HUES64 (cell line): ENCODE results near the gene GIMAP4.
"Not testable (repeated sequence)": the region's sequence is repeated elsewhere in the genome, so short reads cannot be mapped to it uniquely, and the experiment has no call there.

ENCODE experiments used
- H3K27ac ChIP-seq: 2 replicates; pipeline ENCODE4 v1.7.0; 2013; ENCODE audit warnings: low read depth, low read length, inconsistent platforms
- H3K27me3 ChIP-seq: 2 replicates; pipeline ENCODE4 v1.6.1; 2013; ENCODE audit warnings: mild to moderate bottlenecking, low read length; ENCODE audit not compliant: insufficient read depth
- H3K36me3 ChIP-seq: 2 replicates; pipeline ENCODE4 v1.6.1; 2013; ENCODE audit warnings: mild to moderate bottlenecking, low read length; ENCODE audit not compliant: insufficient read depth
- H3K4me1 ChIP-seq: 2 replicates; pipeline ENCODE4 v1.6.1; 2013; ENCODE audit warnings: mild to moderate bottlenecking, low read length, moderate library complexity; ENCODE audit not compliant: insufficient read depth
- H3K4me3 ChIP-seq: 2 replicates; pipeline ENCODE4 v1.5.1; 2013; ENCODE audit warnings: mild to moderate bottlenecking, low read length, moderate library complexity
- H3K9ac ChIP-seq: 2 replicates; pipeline ENCODE4 v1.6.1; 2013; ENCODE audit warnings: mild to moderate bottlenecking, low read depth, low read length
- H3K9me3 ChIP-seq: 2 replicates; pipeline ENCODE4 v1.6.1; 2013; ENCODE audit warnings: low read depth, low read length; ENCODE audit not compliant: insufficient read depth
- WGBS: fragments of 150-250, 120-280 bp; methylation state at CpG from one replicate; pipeline ENCODE4 v1.1.7; 2013; ENCODE audit warnings: missing lambda C conversion rate; 5-methylcytosine and 5-hydroxymethylcytosine counted together

The GIMAP4 gene

GRCh38 chr7:150614426-150614825 lies 47.2 kb downstream of the GIMAP4 start:
- H3K36me3 ChIP-seq, H3K4me1 ChIP-seq, H3K4me3 ChIP-seq, H3K27ac ChIP-seq, H3K27me3 ChIP-seq, H3K9me3 ChIP-seq, H3K9ac ChIP-seq: not testable (repeated sequence)
- 90% methylated on average over 1 of the region's 1 CpG for WGBS

GRCh38 chr7:150615221-150615755 lies 48.1 kb downstream of the GIMAP4 start:
- not testable (repeated sequence) for H3K4me3 ChIP-seq, H3K27me3 ChIP-seq, H3K9ac ChIP-seq, H3K9me3 ChIP-seq, H3K4me1 ChIP-seq, H3K27ac ChIP-seq, H3K36me3 ChIP-seq
- 90% methylated on average over 5 of the region's 5 CpGs for WGBS

DNA sequence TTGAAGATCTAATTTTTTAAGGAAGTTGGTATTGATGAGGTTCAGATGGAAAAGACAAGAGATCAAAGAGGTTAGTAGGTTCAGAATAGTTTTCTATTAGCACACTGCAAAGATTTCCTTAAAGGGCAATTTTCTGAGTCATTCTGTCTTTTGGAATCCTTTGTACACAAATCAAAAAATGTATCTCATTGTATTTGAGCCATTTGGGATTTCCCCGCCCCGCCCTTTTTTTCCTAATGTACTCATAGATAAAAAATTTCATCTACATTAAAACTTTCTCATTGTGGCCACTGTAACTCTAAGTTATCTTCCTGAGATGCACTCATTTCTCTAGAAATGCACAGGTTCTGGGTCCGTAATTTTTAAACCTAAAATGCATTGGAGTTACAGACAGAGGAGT lies 52.9 kb downstream of the GIMAP4 start:
- H3K27ac ChIP-seq = no peak overlapping the region
- no peaks in the 10 kb centered on the region for H3K36me3 ChIP-seq
- H3K4me3 ChIP-seq = no peak overlapping the region
- WGBS = 95% methylated on average over 3 of the region's 3 CpGs
- peaks cover 4% of the 10 kb centered on the region; the same call in 1 of the 2 replicates for H3K27me3 ChIP-seq
- H3K4me1 ChIP-seq = no peaks in the 10 kb centered on the region
- H3K9me3 ChIP-seq = no peaks in the 10 kb centered on the region
- no peak overlapping the region for H3K9ac ChIP-seq

DNA sequence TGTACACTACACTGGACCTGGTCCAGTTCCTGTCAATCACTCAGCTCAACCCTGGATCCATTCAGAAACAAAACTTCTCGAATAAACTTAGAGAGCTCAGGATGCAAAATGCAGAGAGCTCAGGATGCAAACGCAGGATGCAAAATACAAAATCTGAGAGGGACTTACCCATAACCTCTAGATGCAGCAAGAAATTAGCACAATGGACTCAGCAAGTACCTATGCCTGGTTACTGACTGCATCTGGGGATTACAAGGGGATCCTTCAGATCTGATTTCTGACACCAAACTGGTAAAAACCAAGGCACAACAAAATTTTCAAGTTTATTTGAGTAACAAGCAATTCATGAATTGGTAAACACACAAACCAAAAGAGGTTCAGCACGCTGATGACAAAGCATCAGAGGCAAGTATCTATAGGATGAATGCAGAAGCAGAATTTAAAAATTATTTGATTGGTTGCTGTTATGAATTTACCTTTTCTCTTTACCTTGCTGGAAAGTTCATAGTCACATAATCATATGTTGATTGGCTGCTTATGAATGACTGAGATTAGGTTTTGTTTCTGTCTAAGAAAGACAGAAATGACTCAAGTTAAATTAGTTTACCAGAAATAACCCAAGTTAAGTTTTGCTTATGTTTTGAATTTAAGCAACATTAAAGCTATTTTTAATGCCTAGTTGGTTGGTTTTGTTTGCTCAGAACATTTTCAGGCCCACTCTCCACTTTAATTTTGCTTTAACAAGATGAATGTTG lies 53.6 kb downstream of the GIMAP4 start:
- 80% methylated on average over 3 of the region's 3 CpGs for WGBS
- Histone ChIP-seq H3K4me1 (no peaks in the 10 kb centered on the region), H3K27ac (no peak overlapping the region), H3K36me3 (no peaks in the 10 kb centered on the region), H3K4me3 (no peak overlapping the region), H3K9ac (no peak overlapping the region), H3K27me3 (peaks cover 4% of the 10 kb centered on the region; the same call in 1 of the 2 replicates), H3K9me3 (no peaks in the 10 kb centered on the region)

DNA sequence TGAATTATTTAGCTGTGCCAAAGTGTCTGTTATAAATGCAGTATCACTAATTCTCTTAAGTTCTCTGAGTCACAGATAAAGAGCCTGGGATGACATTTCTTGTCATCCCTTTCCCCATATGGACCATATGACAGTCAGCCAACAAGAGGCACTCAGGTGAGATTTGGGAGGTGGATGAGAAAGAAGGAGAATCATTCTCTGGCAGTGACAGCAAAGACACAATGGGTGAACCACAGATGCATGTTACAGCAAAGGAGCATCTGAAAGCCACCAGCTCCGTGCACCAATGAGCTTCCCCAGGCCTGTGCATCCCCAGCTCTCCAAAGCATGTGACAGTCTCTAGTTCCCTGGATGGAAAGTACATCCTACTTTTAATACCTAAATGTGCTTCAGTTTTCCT lies 54.2 kb downstream of the GIMAP4 start:
- Histone ChIP-seq H3K27me3 (peaks cover 4% of the 10 kb centered on the region; the same call in 1 of the 2 replicates), H3K9ac (no peak overlapping the region), H3K9me3 (no peaks in the 10 kb centered on the region), H3K27ac (no peak overlapping the region), H3K4me1 (no peaks in the 10 kb centered on the region), H3K4me3 (no peak overlapping the region), H3K36me3 (no peaks in the 10 kb centered on the region)
- 76% methylated on average over 1 of the region's 1 CpG for WGBS
